ENCODE data around the gene OR5K3.

The OR5K3 gene

DNA sequence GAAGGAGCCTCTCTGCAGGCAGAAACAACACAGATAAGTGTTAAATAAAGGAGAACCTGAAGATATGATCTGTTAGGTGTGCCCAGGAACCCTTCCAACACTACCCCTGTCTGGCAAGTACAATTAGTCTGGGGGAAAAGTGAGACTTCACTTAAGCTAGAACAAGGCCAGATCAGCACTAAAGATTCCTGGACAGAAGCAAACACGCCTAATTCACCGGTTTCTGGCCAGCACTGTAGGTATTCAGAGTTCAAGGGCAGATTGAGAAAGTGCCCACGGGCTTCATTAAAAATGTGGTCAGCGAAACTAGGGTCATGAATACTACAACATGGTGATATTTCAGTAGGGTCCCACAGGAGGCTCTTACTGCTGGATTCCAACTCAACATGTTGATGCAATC, 43.9 kb downstream of the OR5K3 start:
- no peak for DNase-seq

- no peak for DNase-seq
Observed at GRCh38 chr3:98440283-98440682, 49.8 kb downstream of the OR5K3 start.
